H1 (cell line): ENCODE data around the gene TCEA3. TPM values are rescaled to one million over a fixed set of nuclear protein-coding genes. Genes with fewer than 3 reads are reported as not detected.

Experiments
- CBX8 ChIP-seq: fragments of 300-800, 300-1000 bp; sonication (generic); IDR thresholded peaks from 2 replicates; pipeline ENCODE4 v1.7.1; 2016; ENCODE audit warnings: low read depth, low read length, borderline replicate concordance
- polyA plus RNA-seq, 7 experiments: library from polyadenylated mRNA; depleted of rRNA in 3 of 7; stranded (reverse) in 5 of 7; unstranded in 2 of 7; fragments of >200 nt in 5 of 7; fragments of 200-250 nt in 2 of 7; gene quantifications; 1 replicate in 5 of 7; 2 replicates in 1 of 7; 4 replicates in 1 of 7; pipeline versions ENCODE4 v1.2.1 to v1.2.3, GENCODE V29; 2011 to 2013; ENCODE audit warnings: missing spikeins in 2 of 7, mixed read lengths in 2 of 7
- total RNA-seq: library from RNA; stranded (reverse); fragmentation: NEBNext Ultra II Directional; extraction: Animal tissue kit (Norgen Biotek cat#: 25700); gene quantifications from 2 replicates; pipeline ENCODE4 v1.2.1, GENCODE V29; 2021
- TF ChIP-seq, protein P1 (sequence below): IDR thresholded peaks from 2 replicates; pipeline ENCODE4 v1.6.1; 2012; ENCODE audit warnings: inconsistent platforms

The TCEA3 gene
- total and polyA plus RNA-seq, 2 of the 8 experiments (the other 6 are each of a cell fraction or from before 2014, with no cell fraction given) = 0.08 TPM; not detected in 1

DNA sequence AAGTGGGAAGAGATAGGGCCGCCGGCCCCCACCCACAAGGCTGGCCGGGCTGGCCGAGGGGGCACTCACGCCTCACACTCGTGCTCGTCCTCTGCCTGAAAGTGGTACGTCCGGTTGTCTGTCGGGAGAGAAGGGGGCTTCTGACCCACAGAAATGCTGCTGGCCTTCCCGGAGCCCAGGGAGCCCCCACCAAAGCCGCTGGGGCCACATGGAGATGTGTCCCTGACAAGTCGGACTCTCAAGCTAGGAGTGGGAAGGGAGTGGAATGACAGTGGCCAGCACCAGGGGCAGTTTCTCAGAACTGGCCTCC is 12.8 kb upstream of the TCEA3 start (continued):
- no peak for TF ChIP-seq CBX8
- TF ChIP-seq, protein P1, sequence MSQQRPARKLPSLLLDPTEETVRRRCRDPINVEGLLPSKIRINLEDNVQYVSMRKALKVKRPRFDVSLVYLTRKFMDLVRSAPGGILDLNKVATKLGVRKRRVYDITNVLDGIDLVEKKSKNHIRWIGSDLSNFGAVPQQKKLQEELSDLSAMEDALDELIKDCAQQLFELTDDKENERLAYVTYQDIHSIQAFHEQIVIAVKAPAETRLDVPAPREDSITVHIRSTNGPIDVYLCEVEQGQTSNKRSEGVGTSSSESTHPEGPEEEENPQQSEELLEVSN = no peak
